Pancreas (tissue), 10 donors: Measurements from ENCODE around the gene CIAO2B. TPM values are rescaled to one million over a fixed set of nuclear protein-coding genes. Genes with fewer than 3 reads are reported as not detected.

Experiments
- ATAC-seq, 4 donors: fragments of 200-7000 bp; cut with Tn5 transposase; one replicate each; pipeline versions ENCODE4 v1.8.0 to v1.9.1; 2020; ENCODE audit warnings: mild to moderate bottlenecking in 4 of 4, moderate library complexity in 4 of 4
- DNase-seq, 6 donors: peaks; one replicate each; pipeline ENCODE4 v3.0.0-alpha.2; 2020
- FAIRE-seq: peaks from 2 replicates; lab custom pipeline; 2012; peaks lifted over from hg19 to GRCh38; lab: Jason Lieb, UNC
- H3K27ac ChIP-seq, 4 donors: fragments of 200-600 bp; sonication (generic); 1 replicate in 3 of 4; 2 replicates in 1 of 4; pipeline versions ENCODE4 v1.5.0 to v1.8.0; 2020
- H3K27me3 ChIP-seq, 4 donors: fragments of 200-600 bp; one replicate each; pipeline ENCODE4 v1.8.0; 2021
- H3K36me3 ChIP-seq, 3 donors: fragments of 200-600 bp; sonication (generic) in 1 of 3; one replicate each; pipeline versions ENCODE4 v1.5.0 to v1.8.0; 2020 to 2021
- H3K4me1 ChIP-seq, 3 donors: fragments of 200-600 bp; one replicate each; pipeline ENCODE4 v1.8.0; 2021
- H3K4me3 ChIP-seq, 4 donors: fragments of 200-600 bp; sonication (generic) in 2 of 4; one replicate each; pipeline versions ENCODE4 v1.5.0 to v1.8.0; 2020 to 2021
- H3K9me3 ChIP-seq, 4 donors: fragments of 200-600 bp; one replicate each; pipeline ENCODE4 v1.8.0; 2021
- CTCF ChIP-seq, 4 donors: fragments of 200-600 bp; sonication (generic) in 3 of 4; IDR thresholded peaks; one replicate each; pipeline versions ENCODE4 v1.5.0 to v1.8.0; 2021; ENCODE audit warnings: antibody characterized with exemption in 4 of 4
- WGBS, 2 donors: extraction: QIAGEN DNeasy Blood & Tissue Kit; methylation state at CpG; one replicate each; pipeline ENCODE4 v1.1.7; 2013; 5-methylcytosine and 5-hydroxymethylcytosine counted together
- intact Hi-C, 3 donors: fragments of 100-400 bp; cut with DNase I; formaldehyde crosslinking; loops; one replicate each; pipeline versions ENCODE4 v1.11.1 to v1.14.2; 2022
- polyA plus RNA-seq, 2 donors: library from polyadenylated mRNA; stranded (reverse); fragments of 200-250 nt; gene quantifications; one replicate each; pipeline ENCODE4 v1.2.3, GENCODE V29; 2013
- total RNA-seq, 6 donors: library from RNA; stranded (reverse); fragmentation: NEBNext Ultra II Directional in 4 of 6; extraction: Animal tissue kit (Norgen Biotek cat#: 25700) in 4 of 6; gene quantifications; one replicate each; pipeline versions ENCODE4 v1.2.1 to v1.2.4, GENCODE V29; 2021 to 2023
- donor health status: healthy with polysubstance abuse.
- donor health status: DM: no; HTN: no; CAD: no; lungs with moderate emphysema.
- donor health status: DM: no; HTN: no; CAD: no.
- donor health status: control.
- donor health status: control.
- donor health status: Bipolar disorder and iron deficiency.
- donor health status: DM: yes; HTN: yes; CAD: no.
- donor health status: DM: no; HTN: no; CAD: no.
- donor health status: DM: no; HTN: no; CAD: no.
- donor health status: DM: yes; HTN: yes; CAD: no.

The CIAO2B gene
- total and polyA plus RNA-seq, 8 donors, result 14.8 to 86.9 (median 26.3) TPM

DNA sequence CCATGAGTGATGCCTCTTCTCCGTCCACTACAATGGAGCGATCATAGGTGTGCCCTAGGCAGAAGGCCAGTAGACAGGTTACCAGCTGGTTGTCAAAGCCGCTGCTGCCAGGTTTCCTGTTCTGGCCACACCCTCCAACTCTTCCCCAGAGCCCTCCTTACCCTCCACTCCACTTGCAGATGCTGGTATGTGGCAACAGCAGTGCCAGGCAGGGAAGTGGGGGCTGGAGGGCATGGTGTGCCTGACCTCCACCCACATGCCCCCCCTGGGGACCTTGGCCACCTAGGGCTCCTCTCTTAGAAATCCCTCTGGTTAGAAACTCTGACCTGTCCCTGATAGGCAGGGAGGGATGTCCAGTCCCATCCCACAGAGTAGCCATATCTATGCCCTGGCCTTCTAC is 10.3 kb downstream of the CIAO2B start:
- ATAC-seq, result peak in 1 of 4 donors; percentile 5
- Histone ChIP-seq H3K27ac (no peak overlapping the region), H3K4me1 (no peaks in the 10 kb centered on the region)

DNA sequence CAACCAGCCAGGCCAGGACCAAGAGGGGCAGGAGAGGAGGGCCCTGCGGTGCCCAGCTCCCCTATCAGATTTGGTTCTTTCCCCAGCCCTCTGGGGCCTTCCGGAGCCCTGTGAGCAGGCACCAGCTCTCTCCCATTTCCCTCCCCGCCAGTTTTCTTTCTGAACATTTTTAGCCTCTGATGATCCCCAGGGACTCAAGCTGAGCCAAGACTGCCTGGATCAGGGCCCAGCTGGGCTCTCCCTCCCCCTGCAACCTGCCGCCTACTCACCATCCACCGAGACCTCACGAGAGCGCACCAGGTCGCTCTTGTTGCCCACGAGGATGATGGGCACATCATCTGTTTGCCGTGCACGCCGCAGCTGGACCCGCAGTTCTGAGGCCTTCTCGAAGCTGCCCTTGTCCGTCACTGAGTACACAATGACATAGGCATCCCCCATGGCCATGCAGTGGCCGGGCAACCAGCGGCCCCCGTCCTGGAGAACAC is 10.9 kb downstream of the CIAO2B start:
- Histone ChIP-seq H3K27me3 (no peaks in the 10 kb centered on the region), H3K27ac (no peak overlapping the region), H3K4me3 (no peak overlapping the region), H3K9me3 (no peaks in the 10 kb centered on the region), H3K36me3 (no peaks in the 10 kb centered on the region), H3K4me1 (no peaks in the 10 kb centered on the region)
- no peak for FAIRE-seq
- TF ChIP-seq CTCF (IDR thresholded peaks at IDR 0.05), result no peak
- DNase-seq, result peak in 1 of 6 donors; percentile 63
- peak in 2 of 4 donors; percentile 5 to 35 for ATAC-seq
- intact Hi-C loops, result no loop called here
- WGBS, 2 donors, result 57 to 71% methylated on average over 16 to 18 of the region's 18 CpGs

More for the DNA sequence above, 10.3 kb downstream of the CIAO2B start:
- FAIRE-seq (no peak), DNase-seq (no peak)
- no peak for TF ChIP-seq CTCF (IDR thresholded peaks at IDR 0.05)
- no peak overlapping the region for H3K4me3 ChIP-seq
- intact Hi-C loops, result no loop called here
- H3K9me3 ChIP-seq, result no peaks in the 10 kb centered on the region
- WGBS, 2 donors, result 43 to 55% methylated on average over 3 of the region's 3 CpGs
- H3K36me3 ChIP-seq, result no peaks in the 10 kb centered on the region
- H3K27me3 ChIP-seq, result no peaks in the 10 kb centered on the region

DNA sequence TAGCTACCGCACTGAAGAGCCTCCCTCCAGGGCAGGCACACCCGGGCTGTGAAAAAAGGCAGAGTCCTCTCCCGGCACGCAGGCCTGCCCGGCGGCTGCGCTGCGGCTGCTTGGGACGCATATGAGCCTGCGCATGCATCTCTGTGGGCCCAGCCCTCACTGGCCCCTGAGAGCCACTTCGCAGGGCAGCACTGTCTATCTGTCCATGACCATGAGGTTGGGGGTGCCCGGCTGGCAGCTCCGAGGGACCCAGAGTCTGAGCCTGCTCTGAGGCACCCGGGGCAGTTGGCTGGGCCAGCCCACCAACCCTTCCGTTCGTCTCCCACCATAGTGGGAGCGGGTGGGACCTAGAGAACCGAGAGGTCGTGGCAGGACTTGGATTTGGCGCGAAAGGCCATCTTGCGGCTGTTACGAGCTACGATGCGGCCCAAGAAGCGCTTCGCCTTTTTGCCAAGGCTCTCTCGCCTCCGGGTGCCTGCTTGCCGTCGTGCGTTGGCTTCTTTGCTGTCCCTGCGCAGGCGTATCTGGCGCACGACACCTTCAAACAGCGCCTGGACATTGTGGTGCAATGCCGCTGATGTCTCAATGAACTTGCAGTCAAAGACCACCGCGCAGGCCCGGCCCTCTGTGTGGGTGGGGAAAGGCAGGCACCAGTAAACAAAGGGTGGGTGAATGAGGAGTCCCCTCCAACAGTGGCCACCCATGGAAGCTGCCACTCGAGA is 12.3 kb downstream of the CIAO2B start:
- no peak for TF ChIP-seq CTCF (IDR thresholded peaks at IDR 0.05)
- H3K4me3 ChIP-seq, result no peak overlapping the region
- no peaks in the 10 kb centered on the region for H3K9me3 ChIP-seq
- H3K27ac ChIP-seq, result no peak overlapping the region
- 56 to 64% methylated on average over 42 of the region's 42 CpGs for WGBS, 2 donors
- DNase-seq (no peak), ATAC-seq (no peak), FAIRE-seq (no peak)
- intact Hi-C loops, result no loop called here
- H3K4me1 ChIP-seq, result no peaks in the 10 kb centered on the region
- H3K36me3 ChIP-seq, result no peaks in the 10 kb centered on the region
- H3K27me3 ChIP-seq, result no peaks in the 10 kb centered on the region

GRCh38 chr16:66920924-66921680 is 13.1 kb downstream of the CIAO2B start:
- DNase-seq, result no peak
- WGBS, 2 donors, result 52 to 57% methylated on average over 9 of the region's 9 CpGs
- no peak for FAIRE-seq
- intact Hi-C loops, result no loop called here
- no peak for TF ChIP-seq CTCF (IDR thresholded peaks at IDR 0.05)
- Histone ChIP-seq H3K27me3 (no peaks in the 10 kb centered on the region), H3K4me1 (no peaks in the 10 kb centered on the region), H3K36me3 (no peaks in the 10 kb centered on the region), H3K27ac (no peak overlapping the region), H3K4me3 (no peak overlapping the region), H3K9me3 (no peaks in the 10 kb centered on the region)
- ATAC-seq, result no peak

DNA sequence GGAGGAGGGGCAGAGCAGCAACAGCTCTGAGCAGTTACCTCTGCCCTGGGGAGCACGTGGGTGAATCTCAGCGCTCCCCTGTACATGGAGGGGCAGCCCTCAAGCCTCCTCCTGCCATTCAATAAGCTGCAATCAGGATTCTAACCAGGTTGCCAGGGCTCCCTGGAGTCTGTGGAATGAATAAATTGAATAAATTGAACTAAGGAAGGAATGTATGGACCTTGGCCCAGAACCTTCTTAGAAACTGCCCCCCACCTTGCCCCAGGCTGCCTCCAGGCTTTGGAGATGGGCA is 14.0 kb downstream of the CIAO2B start:
- Histone ChIP-seq H3K4me1 (no peaks in the 10 kb centered on the region), H3K27ac (no peak overlapping the region), H3K27me3 (no peaks in the 10 kb centered on the region), H3K9me3 (no peaks in the 10 kb centered on the region), H3K4me3 (no peak overlapping the region), H3K36me3 (no peaks in the 10 kb centered on the region)
- ATAC-seq (no peak), DNase-seq (peak in 1 of 6 donors; percentile 6), FAIRE-seq (no peak)
- 57 to 59% methylated on average over 2 of the region's 2 CpGs for WGBS, 2 donors
- intact Hi-C loops, result no loop called here
- TF ChIP-seq CTCF (IDR thresholded peaks at IDR 0.05), result no peak
